M059J (cell line): Measurements from ENCODE around the gene KRTAP4-5. TPM values are rescaled to one million over a fixed set of nuclear protein-coding genes. Genes with fewer than 3 reads are reported as not detected.
"Not testable (repeated sequence)": the region's sequence is repeated elsewhere in the genome, so short reads cannot be mapped to it uniquely, and the experiment has no call there.

ENCODE experiments used
- DNase-seq: peaks from one replicate; pipeline ENCODE4 v3.0.0-alpha.2; 2012; ENCODE audit warnings: low read depth
- total RNA-seq: library from RNA; depleted of rRNA; stranded (reverse); fragments of >200 nt; shearing (Covaris generic); gene quantifications from 2 replicates; pipeline ENCODE4 v1.2.3, GENCODE V29; 2014

The KRTAP4-5 gene
- total RNA-seq, 1 experiment from 2014 or later = not detected

GRCh38 chr17:41147531-41148204 lies 2.0 kb downstream of the KRTAP4-5 start:
- no peak for DNase-seq

DNA sequence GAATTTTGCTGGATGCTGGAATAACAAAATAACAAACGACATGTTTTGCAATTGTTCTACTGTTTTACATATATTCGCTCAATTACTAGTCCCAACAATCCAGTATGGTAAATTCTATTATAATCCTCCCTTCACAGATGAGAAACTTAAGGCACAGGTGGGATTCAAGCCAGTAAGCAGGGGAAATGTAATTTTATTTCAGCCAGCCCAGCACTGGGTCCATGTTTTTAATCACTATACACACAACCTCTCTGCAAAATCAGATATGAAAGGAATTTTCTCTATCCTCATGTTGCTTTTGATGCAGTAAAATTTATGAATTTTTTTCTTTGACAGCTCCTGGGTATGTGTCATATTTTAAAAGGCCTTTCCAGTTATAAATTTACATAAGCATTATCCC lies 4.4 kb downstream of the KRTAP4-5 start:
- no peak for DNase-seq

DNA sequence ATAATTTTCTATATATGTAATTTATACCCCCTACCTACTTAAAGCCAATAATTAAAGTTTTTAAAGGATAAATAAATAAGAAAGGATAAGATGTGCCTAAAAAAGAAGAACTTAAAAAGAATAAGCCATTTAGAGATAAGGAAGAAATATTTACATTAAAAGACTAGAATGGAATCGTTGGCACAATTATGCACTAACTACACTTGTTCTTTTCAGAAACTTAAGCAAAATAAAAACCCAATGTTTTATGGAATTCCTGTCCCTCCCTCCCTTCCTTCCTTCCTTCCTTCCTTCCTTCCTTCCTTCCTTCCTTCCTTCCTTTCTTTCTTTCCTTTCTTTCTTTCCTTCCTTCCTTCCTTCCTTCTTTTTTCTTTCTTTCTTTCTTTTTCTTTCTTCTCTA lies 4.8 kb downstream of the KRTAP4-5 start:
- DNase-seq = no peak

DNA sequence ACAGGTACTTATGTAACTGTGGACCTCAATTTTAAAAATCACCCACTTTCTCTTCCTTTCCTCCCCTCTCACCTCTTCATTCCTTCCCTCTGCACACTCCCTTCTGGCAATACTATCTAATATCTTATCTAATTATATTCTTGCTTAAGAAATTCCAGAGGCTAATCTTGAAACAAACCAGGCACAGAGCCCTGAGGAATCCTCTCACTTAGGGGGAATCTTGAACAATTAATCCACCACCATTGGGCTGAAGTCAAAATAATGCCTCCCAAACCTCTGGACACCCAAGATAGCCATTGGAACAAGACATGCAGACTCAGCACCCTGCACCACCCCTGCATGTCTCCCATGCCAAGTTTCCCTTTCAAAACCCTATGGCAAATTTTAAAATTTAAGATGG lies 8.3 kb downstream of the KRTAP4-5 start:
- no peak for DNase-seq

GRCh38 chr17:41140360-41141131 lies 9.1 kb downstream of the KRTAP4-5 start, which contains the start of gene KRTAP4-6:
KRTAP4-6 (minus strand) TSS chr17:41140544; CDS start chr17:41140487, 57 bp downstream.
- peak; percentile 83 for DNase-seq

DNA sequence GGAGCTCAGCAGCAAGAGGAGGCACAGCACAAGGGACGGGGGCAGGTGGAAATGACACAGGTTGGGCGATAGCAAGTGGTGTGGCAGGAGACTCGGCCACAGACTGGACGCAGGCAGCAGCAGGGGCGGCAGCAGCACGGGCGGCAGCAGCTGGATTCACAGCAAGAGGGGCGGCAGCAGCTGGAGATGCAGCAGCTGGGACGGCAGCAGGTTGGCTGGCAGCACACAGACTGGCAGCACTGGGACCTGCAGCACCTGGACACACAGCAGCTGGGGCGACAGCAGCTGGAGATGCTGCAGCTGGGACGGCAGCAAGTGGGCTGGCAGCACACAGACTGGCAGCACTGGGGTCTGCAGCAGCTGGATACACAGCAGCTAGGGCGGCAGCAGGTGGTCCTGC lies 9.8 kb downstream of the KRTAP4-5 start:
- not testable (repeated sequence) for DNase-seq

- no peak for DNase-seq
Observed at GRCh38 chr17:41133880-41134735, 15.5 kb downstream of the KRTAP4-5 start.

DNA sequence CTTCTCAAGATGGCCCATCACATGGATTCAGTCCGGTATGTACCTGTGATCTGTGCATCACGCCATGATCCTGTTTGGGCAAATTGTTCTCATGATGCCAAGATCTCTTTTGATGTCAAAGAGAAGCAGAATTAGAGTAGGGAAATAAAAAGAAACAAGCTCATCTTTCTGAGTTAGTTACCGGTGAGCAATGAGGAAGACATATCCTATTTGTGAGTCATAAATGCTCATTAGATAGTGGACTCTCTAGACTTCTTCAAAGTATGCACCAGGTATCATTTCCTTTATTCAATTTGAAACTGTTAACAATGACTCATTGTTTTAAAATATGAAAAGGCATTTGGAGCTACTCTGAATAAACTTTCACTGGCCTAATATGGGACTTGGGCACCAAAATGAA lies 17.6 kb downstream of the KRTAP4-5 start:
- peak; percentile 65 for DNase-seq

DNA sequence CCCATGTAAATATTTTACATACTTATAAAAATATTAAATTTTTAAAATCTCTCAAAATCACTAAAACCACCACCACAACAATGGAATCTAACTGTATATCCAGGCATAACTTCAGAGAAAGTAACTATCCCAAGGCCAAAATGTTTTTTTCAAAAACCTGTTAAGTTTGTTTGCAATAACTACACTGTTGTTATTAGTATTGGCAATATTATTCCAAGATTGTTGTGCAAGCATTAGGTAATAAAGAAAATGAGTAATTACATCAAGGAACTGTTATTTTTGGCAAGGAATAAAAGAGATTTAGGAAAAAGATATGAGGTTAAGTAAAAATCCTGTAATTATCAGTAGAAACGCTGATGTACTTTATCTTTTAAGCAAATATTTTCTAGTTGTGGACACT lies 22.3 kb downstream of the KRTAP4-5 start:
- DNase-seq = no peak

GRCh38 chr17:41126412-41126811 lies 23.2 kb downstream of the KRTAP4-5 start:
- DNase-seq = no peak

DNA sequence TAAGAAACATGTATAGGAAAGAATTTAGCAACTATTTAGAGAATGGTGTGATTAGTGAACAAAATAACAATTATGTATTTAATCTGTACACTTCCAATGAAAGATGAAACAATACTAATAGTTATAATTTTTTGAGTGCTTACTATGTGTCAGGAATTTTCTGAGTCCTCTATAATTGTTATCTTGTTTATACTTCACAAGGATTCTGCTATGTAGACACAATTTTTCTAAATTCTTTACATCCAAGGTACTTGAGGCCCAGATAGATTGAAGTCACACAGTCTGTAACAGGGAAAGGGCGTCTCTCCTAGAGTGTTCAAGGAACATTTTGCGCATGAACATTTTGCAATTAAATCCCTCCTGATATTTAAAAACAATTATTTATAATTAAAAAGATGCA lies 24.6 kb downstream of the KRTAP4-5 start:
- DNase-seq = no peak

DNA sequence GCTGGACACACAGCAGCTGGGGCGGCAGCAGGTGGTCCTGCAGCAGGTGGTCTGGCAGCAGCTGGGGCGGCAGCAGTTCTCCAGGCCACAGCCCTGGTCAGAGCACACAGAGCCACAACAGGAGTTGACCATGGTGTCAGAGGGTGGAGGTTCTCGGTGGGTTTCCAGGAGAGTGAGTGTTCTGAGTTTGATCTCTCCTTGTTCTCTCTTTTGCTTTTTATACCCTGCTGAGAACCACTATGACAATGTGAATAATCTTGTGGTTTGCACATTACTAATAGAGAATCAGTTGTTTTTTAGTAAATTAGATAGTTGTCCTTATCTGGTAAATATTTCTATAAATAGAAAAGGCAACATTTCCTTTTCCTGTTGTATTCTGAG lies 25.6 kb downstream of the KRTAP4-5 start, which contains the start of gene KRTAP4-12:
Gene KRTAP4-12 (minus strand): TSS at position 192 of the 381 bp plus-strand sequence. CDS start 60 bp downstream, at position 132.
- not testable (repeated sequence) for DNase-seq

DNA sequence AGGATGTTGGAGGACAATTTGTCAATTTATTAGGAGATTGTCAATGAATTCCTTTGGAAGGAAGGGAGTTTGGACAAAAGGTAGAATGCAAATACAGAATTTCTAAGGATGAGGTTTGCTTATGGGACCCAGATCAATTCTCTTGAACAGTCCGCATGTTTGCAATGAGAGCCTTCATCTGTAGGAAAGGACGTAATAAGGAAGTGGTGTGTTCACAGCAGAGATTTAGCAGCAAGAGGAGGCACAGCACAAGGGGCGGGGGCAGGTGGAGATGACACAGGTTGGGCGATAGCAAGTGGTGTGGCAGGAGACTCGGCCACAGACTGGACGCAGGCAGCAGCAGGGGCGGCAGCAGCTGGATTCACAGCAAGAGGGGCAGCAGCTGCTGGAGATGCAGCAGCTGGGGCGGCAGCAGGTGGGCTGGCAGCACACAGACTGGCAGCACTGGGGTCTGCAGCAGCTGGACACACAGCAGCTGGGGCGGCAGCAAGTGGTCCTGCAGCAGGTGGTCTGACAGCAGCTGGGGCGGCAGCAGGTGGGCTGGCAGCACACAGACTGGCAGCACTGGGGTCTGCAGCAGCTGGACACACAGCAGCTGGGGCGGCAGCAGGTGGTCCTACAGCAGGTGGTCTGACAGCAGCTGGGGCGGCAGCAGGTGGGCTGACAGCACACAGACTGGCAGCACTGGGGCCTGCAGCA lies 26.2 kb downstream of the KRTAP4-5 start:
- not testable (repeated sequence) for DNase-seq

DNA sequence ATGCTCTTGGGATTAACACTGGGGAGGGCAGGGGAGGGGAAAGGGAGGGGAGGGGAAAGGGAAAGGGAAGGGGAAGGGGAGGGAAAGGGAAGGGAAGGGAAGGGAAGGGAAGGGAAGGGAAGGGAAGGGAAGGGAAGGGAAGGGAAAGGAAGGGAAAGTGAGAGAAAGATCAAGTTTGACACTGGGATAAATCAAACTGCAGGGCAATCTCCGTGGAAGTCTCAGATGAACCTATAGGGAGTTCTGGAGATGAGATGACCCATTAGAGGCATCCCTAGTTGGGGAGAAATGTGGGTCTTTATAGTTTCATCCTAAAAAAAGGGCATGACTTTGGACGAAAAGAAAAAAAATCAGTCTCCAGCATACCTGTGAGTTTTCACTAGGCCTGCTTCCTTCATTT lies 27.9 kb downstream of the KRTAP4-5 start:
- DNase-seq = no peak

DNA sequence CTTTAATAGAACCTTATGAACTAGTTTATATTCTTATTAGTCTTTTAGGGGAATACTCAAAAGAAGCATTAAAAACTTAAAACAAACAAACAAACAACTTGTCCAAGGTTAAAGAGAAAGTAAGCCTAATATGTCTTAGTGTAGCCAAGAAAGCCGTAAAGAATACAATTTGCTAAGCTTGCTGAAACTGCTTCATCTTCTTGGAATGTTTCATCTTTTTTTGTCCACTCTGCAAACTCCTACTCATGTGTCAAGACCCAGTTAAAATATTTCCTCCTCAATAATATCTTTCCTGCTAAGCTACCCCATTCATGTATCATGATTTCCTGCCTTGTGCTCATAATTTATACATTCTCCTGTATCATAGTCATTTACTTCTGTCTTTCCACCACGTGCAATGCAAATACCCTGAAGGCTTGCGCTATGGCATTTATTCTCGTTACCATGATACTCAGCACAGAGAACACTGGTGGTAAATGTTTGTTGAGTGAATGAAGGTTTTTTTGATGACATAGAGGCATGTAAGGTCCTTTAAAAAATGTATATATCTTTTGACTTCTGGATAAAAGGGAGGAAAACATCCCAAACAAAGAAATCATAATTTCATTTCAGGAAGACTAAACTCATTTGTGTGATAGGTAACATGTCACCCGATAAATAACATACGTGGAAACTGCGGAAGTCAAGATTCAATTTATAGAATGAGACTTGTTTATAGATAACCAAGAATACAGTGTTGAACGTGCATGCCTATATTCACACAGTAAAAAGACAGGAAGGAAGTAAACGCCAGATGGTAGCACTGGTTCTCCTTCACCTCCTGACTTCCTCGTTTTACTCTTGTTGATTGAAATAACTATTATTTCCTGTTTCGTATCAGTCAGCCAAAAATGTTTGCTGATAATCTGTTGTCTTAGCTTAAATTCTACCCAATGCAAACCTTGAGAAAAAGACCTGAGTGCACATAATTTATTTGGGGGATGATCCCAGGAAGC lies 29.6 kb downstream of the KRTAP4-5 start:
- DNase-seq = not testable (repeated sequence)

DNA sequence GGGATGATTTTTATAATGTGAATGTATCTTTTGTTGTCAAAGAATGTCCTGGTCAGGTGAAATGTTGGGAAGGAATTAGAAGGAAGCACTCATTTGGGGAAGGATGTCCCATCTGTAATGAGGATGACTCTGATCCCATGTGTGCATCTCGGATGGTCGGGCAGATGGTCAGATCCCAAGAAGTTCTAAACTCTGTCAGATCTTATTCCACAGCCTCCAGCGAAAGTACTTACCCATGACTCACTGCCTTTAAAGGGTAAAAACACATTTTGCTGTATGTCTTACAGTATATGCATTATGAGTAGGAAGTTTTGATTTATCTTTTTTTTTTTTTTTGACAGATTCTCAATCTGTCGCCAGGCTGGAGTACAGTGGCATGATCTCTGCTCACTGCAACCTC lies 30.9 kb downstream of the KRTAP4-5 start:
- no peak for DNase-seq

DNA sequence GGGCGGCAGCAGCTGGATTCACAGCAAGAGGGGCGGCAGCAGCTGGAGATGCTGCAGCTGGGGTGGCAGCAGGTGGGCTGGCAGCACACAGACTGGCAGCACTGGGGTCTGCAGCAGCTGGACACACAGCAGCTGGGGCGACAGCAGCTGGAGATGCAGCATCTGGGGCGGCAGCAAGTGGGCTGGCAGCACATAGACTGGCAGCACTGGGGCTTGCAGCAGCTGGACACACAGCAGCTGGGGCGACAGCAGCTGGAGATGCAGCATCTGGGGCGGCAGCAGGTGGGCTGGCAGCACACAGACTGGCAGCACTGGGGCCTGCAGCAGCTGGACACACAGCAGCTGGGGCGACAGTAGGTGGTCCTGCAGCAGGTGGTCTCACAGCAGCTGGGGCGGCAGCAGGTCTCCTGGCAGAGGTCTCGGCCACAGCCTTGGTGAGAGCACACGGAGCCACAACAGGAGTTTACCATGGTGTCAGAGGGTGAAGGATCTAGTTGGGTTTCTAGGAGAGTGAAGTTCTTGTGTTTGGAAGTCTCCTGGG lies 31.7 kb downstream of the KRTAP4-5 start, which contains the start of gene KRTAP4-11:
Gene KRTAP4-11 (minus strand): TSS at position 528 of the 541 bp plus-strand sequence. CDS start 58 bp downstream, at position 470.
- not testable (repeated sequence) for DNase-seq

DNA sequence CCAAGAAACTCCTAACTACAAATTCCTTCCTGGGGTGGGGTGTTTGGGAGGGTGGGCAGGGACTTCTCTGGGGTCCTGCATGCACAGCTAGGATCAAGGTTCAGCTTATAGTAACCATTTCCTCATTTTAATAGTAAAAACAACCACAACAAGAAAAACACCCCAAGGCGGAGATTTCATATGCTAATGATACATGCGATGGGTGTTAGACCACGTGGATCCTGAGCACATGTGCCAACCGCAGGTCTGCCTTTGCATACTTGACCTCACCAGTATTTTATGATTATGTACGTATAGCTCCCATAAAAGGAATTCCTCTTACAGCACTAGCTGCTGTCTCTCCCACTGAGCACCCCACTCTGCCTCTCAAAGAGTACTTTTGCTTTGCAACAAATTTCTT lies 33.3 kb downstream of the KRTAP4-5 start:
- no peak for DNase-seq

DNA sequence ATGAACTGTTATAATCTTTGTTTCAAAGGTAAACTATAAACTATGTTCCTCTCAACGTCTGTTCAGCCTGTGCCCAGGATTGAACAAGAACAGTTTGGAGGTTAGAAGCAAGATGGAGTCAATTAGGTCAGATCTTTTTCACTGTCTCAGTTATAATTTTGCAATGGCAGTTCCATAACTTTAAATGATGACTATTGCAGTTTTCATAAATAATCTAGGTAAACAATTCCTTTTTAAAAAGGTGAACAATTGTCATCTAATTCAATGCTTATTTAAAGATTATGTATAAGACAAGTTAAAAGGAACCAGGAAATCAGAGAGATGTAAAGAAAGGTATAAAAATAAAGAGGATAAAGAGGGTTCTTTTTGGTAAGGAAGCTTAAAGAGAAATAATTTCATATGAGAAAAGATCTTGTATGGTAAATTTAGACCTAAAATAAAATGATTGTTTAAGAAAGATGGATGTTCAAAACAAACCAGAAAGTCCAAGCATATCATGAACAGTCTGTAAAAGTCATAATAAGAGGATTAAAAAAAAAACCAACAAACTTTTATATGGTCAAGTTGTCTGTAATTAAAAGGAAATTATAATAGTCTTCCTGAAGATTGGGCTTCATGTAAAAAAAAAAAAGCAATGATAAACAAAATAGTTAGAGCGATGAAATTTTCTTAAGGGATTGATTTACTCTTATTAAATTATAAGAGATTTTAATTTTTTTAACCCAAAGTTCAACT lies 38.3 kb downstream of the KRTAP4-5 start:
- no peak for DNase-seq
